HG03159 (cell line): Measurements from ENCODE around the gene CTSO.
"Not testable (repeated sequence)": the region's sequence is repeated elsewhere in the genome, so short reads cannot be mapped to it uniquely, and the experiment has no call there.

Experiments used
- ATAC-seq: cut with Tn5 transposase; IDR thresholded peaks from one replicate; pipeline ENCODE4 v1.9.1; 2021; ENCODE audit warnings: mild to moderate bottlenecking, moderate library complexity; ENCODE audit not compliant: unreplicated experiment

Gene CTSO

DNA sequence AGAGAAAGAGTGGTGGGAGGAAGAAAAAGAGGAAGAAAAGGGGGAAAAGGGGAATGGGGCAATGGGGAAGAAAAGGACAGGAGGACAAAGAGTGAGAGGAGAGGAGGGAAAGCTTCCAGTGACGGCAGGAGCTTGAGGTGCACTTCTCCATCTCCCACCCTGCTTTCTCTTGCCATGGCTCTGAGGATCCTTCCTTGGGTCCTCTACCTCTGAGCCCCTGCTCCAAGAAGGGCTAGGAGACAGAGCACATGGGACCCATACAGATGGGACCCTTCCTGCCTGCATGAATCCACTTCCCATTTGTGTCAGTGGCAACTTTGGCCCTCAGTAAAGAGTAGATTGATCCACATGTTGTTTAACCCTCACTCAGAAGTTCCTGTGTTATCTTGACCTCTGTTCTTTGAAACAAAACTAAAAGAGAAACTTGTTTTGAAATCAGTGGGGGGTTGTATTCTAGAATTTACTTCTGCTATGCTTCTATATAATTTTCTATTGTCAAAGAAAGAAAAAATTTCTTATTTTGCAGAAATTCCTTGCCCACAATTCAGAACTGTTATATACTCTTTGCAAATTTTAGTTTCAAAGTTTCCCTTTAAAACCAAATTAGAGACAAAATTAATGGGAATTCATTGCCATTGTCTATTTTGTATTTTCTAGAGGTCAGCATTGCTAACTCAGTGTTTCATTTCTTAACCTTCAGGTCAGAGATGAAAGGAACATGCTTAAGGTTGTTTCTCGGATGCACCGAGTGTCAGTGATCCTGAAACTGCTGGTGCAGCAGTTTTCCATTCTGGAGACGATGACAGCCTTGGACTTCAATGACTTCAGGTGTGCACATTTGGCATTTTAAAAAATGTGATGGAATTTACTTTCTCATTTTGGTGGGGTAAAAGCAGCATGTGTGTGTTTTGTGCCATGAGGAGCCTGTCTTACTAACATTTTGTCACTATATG lies 45.2 kb downstream of the CTSO start:
- ATAC-seq = peak; percentile 67

- no peak for ATAC-seq
Observed at GRCh38 chr4:155907556-155907955, 46.1 kb downstream of the CTSO start.

- ATAC-seq = no peak
Observed at GRCh38 chr4:155906554-155907247, 47.0 kb downstream of the CTSO start.

DNA sequence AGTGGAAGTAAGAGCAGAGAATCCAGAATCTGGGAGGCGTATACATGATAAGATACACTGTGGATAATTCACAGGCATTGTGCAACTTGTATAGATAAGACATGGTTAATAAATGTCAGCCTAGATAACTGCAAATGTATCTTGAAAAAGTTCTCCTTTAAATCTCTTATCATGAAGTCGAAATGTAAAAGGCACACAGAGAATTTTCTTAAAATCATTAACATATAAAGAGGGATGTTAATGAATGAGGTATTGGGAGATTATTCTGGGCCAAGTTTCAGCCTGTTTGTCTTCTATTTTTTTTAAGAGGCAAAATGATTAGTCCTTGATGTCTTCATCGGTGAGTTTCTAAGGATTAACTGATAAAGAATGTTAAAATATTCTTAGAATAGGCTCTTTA lies 49.3 kb downstream of the CTSO start:
- no peak for ATAC-seq

GRCh38 chr4:155903453-155903852 lies 50.2 kb downstream of the CTSO start, which contains the start of gene TDO2:
TSS of gene TDO2 (plus strand) at chr4:155903696. CDS start at chr4:155903759, 63 bp downstream.
- no peak for ATAC-seq

DNA sequence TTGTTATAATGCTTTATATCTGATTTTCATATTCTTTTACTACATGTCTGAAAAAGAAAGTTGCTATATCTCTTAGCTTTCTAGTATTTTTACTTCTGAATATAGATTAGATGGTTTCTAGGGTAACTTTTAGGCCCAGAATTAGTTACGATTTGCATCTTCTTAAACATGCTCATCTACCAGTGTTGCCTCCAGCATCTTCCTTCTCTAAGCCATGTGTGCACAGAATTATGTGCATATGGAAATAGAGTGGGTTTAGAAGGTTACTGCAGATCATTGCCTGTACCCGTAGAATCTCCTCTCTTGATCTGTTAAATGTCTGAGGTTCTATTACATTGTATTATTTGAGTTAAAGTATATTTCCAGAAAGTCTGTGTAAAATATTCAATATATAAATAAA lies 52.7 kb downstream of the CTSO start:
- no peak for ATAC-seq

DNA sequence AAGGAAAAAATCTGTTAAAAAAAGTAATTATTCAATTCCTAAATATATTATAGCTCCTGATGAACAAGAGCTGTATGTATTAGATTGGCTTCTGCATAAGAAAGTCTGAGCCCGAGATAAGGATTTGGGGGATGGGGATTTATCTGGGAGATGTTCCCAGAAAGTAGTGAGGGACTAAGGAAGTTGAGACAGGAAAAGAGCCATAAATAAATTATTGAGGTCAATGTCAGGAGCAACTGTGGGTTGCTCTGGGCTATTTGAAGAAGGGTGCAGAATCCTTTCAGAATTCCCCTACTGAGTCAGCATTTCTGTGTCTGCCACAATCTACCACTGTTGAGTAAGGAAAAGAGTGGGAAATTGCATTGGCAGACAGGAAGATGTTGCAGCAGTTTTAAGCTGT lies 53.3 kb downstream of the CTSO start:
- ATAC-seq = no peak

GRCh38 chr4:155899891-155900290 lies 53.8 kb downstream of the CTSO start:
- ATAC-seq = no peak

- ATAC-seq = not testable (repeated sequence)
Observed at GRCh38 chr4:155898371-155898770, 55.3 kb downstream of the CTSO start.

- ATAC-seq = no peak
Observed at GRCh38 chr4:155891058-155891457, 62.6 kb downstream of the CTSO start.

DNA sequence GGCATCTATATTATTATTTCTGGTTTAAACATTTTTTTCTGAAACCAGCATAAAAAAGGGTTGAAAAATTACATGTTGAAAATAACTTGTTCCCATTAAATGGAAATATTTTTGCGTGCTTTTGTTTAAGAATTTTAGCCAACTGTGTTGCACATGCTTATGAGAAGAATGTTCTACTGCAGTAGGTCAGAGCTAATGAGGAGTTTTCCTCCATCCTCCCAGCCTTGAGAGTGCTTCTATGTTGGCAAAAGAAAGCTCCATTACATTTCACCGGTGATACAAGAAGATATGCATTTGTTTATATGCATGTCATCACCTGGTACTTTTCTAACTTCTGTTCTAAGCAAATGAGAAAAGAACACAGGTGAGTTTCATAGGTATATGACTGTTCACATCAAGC lies 63.7 kb downstream of the CTSO start:
- ATAC-seq = no peak

GRCh38 chr4:155889031-155889793 lies 64.5 kb downstream of the CTSO start:
- ATAC-seq = peak; percentile 93

- ATAC-seq = no peak
Observed at GRCh38 chr4:155887847-155888570, 65.7 kb downstream of the CTSO start.

DNA sequence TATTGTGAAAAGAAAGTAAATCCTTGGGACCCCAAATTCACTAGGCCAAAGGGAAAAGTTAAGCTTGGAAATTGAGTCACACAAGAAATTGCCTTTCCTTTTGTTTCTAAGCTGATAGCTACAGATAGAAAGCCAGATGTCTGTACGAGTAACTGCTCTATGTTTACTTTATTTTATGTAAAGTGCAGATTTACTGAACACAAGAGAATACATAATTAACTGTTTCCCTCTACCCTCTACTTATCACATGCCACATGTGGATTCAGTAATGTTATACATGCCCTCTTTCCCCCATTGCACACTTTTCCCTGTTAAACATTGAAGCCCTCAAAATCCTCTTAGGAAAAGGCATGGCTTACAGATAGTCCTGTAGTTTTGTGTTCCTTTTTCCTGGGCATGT lies 66.6 kb downstream of the CTSO start:
- no peak for ATAC-seq

DNA sequence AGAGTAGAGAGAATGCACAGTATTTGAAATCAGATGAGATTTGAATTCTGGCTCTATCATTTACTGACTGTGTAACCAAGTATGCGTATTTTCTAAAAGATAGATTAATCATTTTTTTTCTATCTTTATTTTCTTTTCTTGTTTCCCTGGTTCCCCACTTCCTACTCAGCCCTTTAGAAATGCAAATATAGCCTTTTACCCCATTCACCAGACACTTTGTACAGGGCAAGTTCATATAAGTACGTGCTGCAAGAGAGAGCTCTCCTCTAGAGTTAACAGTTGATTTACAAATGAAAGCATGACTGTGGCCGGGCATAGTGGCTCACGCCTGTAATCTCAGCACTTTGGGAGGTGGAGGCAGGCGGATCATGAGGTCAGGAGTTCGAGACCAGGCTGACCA lies 68.0 kb downstream of the CTSO start:
- no peak for ATAC-seq

DNA sequence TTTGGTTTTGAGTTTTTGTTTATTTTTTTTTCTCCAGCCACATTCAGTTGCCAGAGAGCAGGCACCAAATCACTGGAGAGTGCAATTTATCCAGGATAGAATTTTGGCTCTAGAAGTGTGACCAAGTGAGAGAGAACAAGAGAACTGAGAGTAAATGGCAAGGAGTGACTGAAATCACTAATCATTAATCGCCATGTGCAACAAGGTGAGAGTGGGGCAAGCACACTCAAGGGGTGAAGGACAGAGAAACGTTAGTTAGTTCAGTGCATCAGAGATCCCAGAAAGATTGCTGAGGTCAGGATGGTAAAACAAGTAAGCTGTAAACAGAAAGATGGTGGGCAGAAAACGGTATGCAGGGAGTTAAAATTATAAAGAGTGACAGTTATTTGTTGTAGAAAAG lies 69.8 kb downstream of the CTSO start:
- ATAC-seq = no peak

DNA sequence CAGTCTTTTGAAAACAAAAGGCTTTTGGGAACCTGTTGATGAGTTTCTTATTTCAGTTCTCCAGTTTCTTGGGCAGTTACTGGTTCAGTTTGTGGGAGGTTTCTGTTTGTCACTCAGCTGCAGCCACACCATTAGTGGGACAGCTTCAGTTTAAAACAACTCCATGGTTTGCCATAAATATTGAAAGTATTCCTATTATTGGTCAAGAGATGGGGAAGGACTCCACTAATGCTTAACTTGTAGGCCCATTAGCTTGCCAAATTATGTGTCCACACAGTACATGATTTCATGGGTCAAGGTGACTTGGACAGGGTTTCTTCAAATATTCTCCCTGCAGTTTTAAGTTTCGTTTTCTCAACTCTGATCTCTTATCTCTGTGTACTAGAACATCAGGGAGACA lies 72.1 kb downstream of the CTSO start:
- peak; percentile 49 for ATAC-seq

GRCh38 chr4:155879767-155880166 lies 73.9 kb downstream of the CTSO start:
- ATAC-seq = no peak

DNA sequence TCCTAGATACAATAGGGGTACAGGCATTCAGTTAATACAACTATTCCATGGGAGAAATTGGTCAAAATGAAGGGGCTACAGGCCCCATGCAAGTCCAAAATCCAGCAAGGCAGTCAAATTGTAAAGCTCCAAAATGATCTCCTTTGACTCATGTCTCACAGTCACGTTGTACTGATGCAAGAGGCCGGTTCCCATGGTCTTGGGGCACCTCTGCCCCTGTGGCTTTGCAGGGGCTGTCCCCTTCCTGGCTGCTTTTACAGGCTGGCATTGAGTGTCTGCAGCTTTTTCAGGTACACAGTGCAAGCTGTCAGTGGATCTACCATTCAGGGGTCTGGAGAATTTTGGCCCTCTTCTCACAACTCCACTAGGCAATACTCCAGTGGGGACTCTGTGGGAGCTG lies 75.1 kb downstream of the CTSO start:
- ATAC-seq = no peak

- no peak for ATAC-seq
Observed at GRCh38 chr4:155877971-155878370, 75.7 kb downstream of the CTSO start.

DNA sequence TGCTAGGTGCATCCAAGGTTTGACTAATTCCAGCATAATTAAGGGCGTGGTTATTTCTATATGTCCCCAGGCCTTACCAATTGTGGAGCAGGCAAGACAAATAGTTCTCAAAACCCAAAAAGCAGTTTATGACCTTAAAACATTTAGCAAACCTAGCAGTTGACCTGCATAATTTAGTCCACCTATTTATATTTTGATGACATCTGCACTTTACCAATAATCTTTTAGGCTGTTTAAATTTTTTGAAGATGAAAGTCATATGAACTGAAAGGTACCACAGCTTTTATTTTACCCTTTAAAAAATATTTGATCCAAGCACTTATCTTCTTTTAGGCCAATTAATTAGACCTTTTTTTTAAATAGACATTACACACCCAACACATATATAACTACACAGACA lies 77.8 kb downstream of the CTSO start:
- ATAC-seq = no peak
